ACC112 (cell line): ENCODE results near the gene MAT2A.

Experiments used
- H2AFZ ChIP-seq: fragments of 200-600 bp; sonication (generic); one replicate; pipeline ENCODE4 v1.6.0; 2017; ENCODE audit warnings: antibody characterized with exemption, low read length; ENCODE audit not compliant: unreplicated experiment
- H3K27ac ChIP-seq: fragments of 200-600 bp; sonication (generic); 2 replicates; pipeline ENCODE4 v1.5.1; 2014; ENCODE audit warnings: low read depth, mild to moderate bottlenecking, antibody characterized with exemption, low read length, moderate library complexity
- H3K27me3 ChIP-seq: fragments of 200-600 bp; sonication (generic); 2 replicates; pipeline ENCODE4 v1.6.1; 2014; ENCODE audit warnings: mild to moderate bottlenecking, antibody characterized with exemption, low read length, moderate library complexity, mixed read lengths; ENCODE audit not compliant: insufficient read depth
- H3K36me3 ChIP-seq: fragments of 200-600 bp; sonication (generic); 2 replicates; pipeline ENCODE4 v1.6.1; 2016; ENCODE audit warnings: mild to moderate bottlenecking, antibody characterized with exemption, low read length, moderate library complexity, mixed read lengths; ENCODE audit not compliant: insufficient read depth
- H3K4me1 ChIP-seq: fragments of 200-600 bp; sonication (generic); one replicate; pipeline ENCODE4 v1.6.1; 2016; ENCODE audit warnings: low read length, mixed read lengths; ENCODE audit not compliant: insufficient read depth, unreplicated experiment, control insufficient read depth
- H3K4me3 ChIP-seq: fragments of 200-600 bp; sonication (generic); 2 replicates; pipeline ENCODE4 v1.5.1; 2014; ENCODE audit warnings: mild to moderate bottlenecking, low read depth, low read length
- H3K79me2 ChIP-seq: fragments of 200-600 bp; sonication (generic); one replicate; pipeline ENCODE4 v1.6.0; 2016; ENCODE audit warnings: low read length; ENCODE audit not compliant: control insufficient read depth, unreplicated experiment, insufficient read depth

The MAT2A gene

GRCh38 chr2:85547859-85548607 lies 9.1 kb downstream of the MAT2A start:
- H3K4me3 ChIP-seq = no peak overlapping the region
- no peak overlapping the region for H2AFZ ChIP-seq
- peak overlapping the region; percentile 75; the same call in 1 of the 2 replicates for H3K27ac ChIP-seq
- peaks cover 32% of the 10 kb centered on the region for H3K36me3 ChIP-seq
- no peaks in the 10 kb centered on the region for H3K27me3 ChIP-seq
- peaks cover 21% of the 10 kb centered on the region for H3K4me1 ChIP-seq
- peaks cover 3% of the 10 kb centered on the region for H3K79me2 ChIP-seq

GRCh38 chr2:85548608-85548900 lies 9.6 kb downstream of the MAT2A start:
- peak overlapping the region; percentile 75; the same call in 1 of the 2 replicates for H3K27ac ChIP-seq
- peaks cover 21% of the 10 kb centered on the region for H3K4me1 ChIP-seq
- H3K36me3 ChIP-seq = peaks cover 29% of the 10 kb centered on the region
- no peak overlapping the region for H3K4me3 ChIP-seq
- no peak overlapping the region for H2AFZ ChIP-seq
- H3K27me3 ChIP-seq = no peaks in the 10 kb centered on the region
- no peaks in the 10 kb centered on the region for H3K79me2 ChIP-seq

DNA sequence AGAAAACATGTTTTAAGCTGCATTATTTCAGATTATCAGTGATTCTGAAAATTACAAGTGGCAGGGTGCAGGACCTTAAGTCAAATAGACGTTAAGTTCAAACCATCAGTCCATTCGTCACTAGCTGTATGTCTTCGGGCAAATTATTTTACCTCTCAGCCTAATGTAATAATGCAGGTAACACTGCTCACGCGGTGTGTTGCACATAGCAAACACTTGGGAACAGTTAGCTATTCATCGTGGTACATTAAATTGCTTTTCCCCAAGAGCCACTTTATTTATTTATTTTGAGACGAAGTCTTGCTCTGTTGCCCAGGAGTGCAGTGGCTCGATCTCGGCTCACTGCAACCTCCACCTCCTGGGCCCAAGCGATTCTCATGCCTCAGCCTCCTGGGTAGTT lies 10.1 kb downstream of the MAT2A start:
- peaks cover 31% of the 10 kb centered on the region for H3K36me3 ChIP-seq
- peak overlapping the region; percentile 75 for H3K27ac ChIP-seq
- no peaks in the 10 kb centered on the region for H3K79me2 ChIP-seq
- no peak overlapping the region for H3K4me3 ChIP-seq
- H3K27me3 ChIP-seq = no peaks in the 10 kb centered on the region
- peaks cover 21% of the 10 kb centered on the region for H3K4me1 ChIP-seq
- no peak overlapping the region for H2AFZ ChIP-seq

DNA sequence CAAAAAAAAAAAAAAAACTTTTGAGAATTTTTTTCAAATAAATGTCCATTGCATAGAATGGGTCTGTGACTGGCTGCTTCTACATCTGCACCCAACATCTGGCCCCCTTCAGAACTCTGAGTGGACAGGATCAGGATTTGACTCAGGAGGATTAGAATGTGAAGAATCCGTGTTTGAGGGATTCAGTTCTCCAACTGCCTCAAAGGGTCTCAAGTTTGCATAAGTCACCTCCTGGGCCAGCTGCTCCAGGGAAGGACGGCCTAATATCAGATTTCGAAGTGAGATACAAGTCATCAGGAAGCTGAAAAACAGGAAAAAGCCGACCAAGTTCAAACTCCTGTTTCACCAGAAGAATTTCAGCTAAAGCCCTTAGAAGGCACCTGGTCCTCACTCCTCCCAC lies 10.9 kb downstream of the MAT2A start:
- peaks cover 31% of the 10 kb centered on the region for H3K36me3 ChIP-seq
- peaks cover 21% of the 10 kb centered on the region for H3K4me1 ChIP-seq
- peak overlapping the region; percentile 75 for H3K27ac ChIP-seq
- no peaks in the 10 kb centered on the region for H3K27me3 ChIP-seq
- H2AFZ ChIP-seq = no peak overlapping the region
- no peaks in the 10 kb centered on the region for H3K79me2 ChIP-seq
- H3K4me3 ChIP-seq = no peak overlapping the region

GRCh38 chr2:85550486-85550885 lies 11.5 kb downstream of the MAT2A start:
- Histone ChIP-seq H3K36me3 (peaks cover 30% of the 10 kb centered on the region), H3K27ac (peak overlapping the region; percentile 75), H3K4me1 (peaks cover 21% of the 10 kb centered on the region), H3K79me2 (no peaks in the 10 kb centered on the region), H3K27me3 (no peaks in the 10 kb centered on the region), H2AFZ (no peak overlapping the region), H3K4me3 (no peak overlapping the region)

- no peaks in the 10 kb centered on the region for H3K79me2 ChIP-seq
- no peaks in the 10 kb centered on the region for H3K27me3 ChIP-seq
- H3K27ac ChIP-seq = no peak overlapping the region
- no peak overlapping the region for H3K4me3 ChIP-seq
- no peak overlapping the region for H2AFZ ChIP-seq
- peaks cover 24% of the 10 kb centered on the region; the same call in 1 of the 2 replicates for H3K36me3 ChIP-seq
- H3K4me1 ChIP-seq = peaks cover 21% of the 10 kb centered on the region
Measured at GRCh38 chr2:85551698-85552678, 13.0 kb downstream of the MAT2A start.

DNA sequence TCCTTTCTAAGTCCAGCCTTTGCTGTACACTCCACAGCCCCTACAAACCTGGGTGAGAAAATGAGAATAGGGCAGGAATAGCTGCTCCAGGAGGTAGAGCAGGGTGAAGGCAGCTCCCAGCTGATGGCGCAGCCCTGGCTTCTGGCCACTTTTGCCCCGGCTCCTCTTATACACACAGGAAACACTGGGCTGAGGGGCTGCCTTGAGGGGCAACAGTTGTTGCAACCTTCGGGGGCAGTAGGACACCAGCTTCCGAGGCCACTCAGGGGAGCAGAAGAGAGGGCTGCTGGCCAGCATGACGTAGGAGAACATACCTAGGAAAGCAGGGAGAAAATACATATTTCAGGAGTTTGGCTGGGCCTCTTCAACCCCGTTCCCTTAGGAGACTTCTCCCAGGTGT lies 14.2 kb downstream of the MAT2A start:
- Histone ChIP-seq H3K79me2 (peaks cover 4% of the 10 kb centered on the region), H3K4me1 (peaks cover 20% of the 10 kb centered on the region), H3K36me3 (peaks cover 24% of the 10 kb centered on the region; the same call in 1 of the 2 replicates), H3K4me3 (no peak overlapping the region), H3K27me3 (no peaks in the 10 kb centered on the region), H2AFZ (no peak overlapping the region), H3K27ac (no peak overlapping the region)

- Histone ChIP-seq H3K4me1 (peaks cover 12% of the 10 kb centered on the region), H3K4me3 (no peak overlapping the region), H3K27ac (no peak overlapping the region), H3K79me2 (peaks cover 21% of the 10 kb centered on the region), H2AFZ (no peak overlapping the region), H3K36me3 (peaks cover 22% of the 10 kb centered on the region; the same call in 1 of the 2 replicates), H3K27me3 (no peaks in the 10 kb centered on the region)
Measured at GRCh38 chr2:85554980-85555612, 16.1 kb downstream of the MAT2A start.

DNA sequence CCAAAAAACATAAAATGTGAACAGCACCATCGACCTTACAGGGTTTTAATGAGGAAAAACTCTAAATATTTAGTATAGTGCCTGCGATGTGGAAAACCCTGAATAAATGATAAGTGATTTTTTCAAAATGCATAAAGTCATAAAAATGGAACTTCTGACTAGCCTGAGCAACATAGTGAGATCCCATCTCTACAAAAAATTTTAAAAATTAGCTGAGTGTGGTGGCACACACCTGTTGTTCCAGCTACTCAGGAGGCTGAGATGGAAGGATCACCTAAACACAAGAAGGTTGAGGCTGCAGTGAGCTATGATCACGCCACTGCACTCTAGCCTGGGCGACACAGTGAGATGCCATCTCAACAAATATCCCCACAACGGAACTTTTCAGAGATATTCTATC lies 18.2 kb downstream of the MAT2A start:
- H3K79me2 ChIP-seq = peaks cover 33% of the 10 kb centered on the region
- no peak overlapping the region for H3K27ac ChIP-seq
- H2AFZ ChIP-seq = no peak overlapping the region
- H3K4me3 ChIP-seq = no peak overlapping the region
- peaks cover 11% of the 10 kb centered on the region; the same call in 1 of the 2 replicates for H3K36me3 ChIP-seq
- H3K27me3 ChIP-seq = no peaks in the 10 kb centered on the region
- H3K4me1 ChIP-seq = peaks cover 9% of the 10 kb centered on the region

DNA sequence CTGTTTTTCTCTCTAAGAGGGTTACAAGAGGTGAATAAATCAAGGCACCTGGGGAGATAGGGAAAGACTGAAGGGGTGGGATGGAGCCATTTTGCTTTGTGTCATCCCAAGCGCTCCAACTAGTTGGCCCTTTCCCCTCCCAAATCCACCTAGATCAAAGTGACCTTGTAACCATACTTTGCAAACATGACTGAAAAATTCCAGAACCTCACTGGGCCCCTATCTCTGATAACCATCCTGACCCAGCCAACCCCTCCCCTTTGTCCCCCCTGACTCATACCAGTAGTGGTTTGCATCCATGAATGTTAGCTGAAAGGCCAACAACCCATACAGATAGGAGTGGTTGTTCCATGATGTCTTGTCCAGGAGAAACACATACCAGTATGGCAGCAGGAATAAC lies 19.2 kb downstream of the MAT2A start:
- Histone ChIP-seq H3K27me3 (no peaks in the 10 kb centered on the region), H3K4me3 (no peak overlapping the region), H3K27ac (no peak overlapping the region), H3K4me1 (peaks cover 9% of the 10 kb centered on the region), H3K79me2 (peaks cover 33% of the 10 kb centered on the region), H2AFZ (no peak overlapping the region), H3K36me3 (peaks cover 11% of the 10 kb centered on the region; the same call in 1 of the 2 replicates)
